Gastrocnemius medialis (tissue), 4 donors: ENCODE results near the gene SCGB3A2. TPM values are rescaled to one million over a fixed set of nuclear protein-coding genes. Genes with fewer than 3 reads are reported as not detected.

Experiments
- ATAC-seq, 2 donors: fragments of 150-250 bp; one replicate each; pipeline ENCODE4 v1.9.1; 2016
- DNase-seq, 2 donors: peaks; one replicate each; pipeline ENCODE4 v3.0.0-alpha.2; 2019
- H3K27ac ChIP-seq, 4 donors: fragments of 200-600 bp; sonication (generic); 1 replicate in 1 of 4; 2 replicates in 3 of 4; pipeline ENCODE4 v1.5.1; 2016 to 2018; ENCODE audit warnings: mild to moderate bottlenecking in 2 of 4, moderate library complexity in 1 of 4
- H3K27me3 ChIP-seq, 3 donors: fragments of 200-600 bp; sonication (generic) in 2 of 3; 1 replicate in 1 of 3; 2 replicates in 2 of 3; pipeline versions ENCODE4 v1.5.1 to v1.6.0; 2016 to 2019; ENCODE audit warnings: mild to moderate bottlenecking in 1 of 3, moderate library complexity in 1 of 3
- H3K36me3 ChIP-seq, 2 donors: fragments of 200-600 bp; sonication (generic) in 1 of 2; one replicate each; pipeline ENCODE4 v1.5.1; 2017 to 2018
- H3K4me1 ChIP-seq, 2 donors: fragments of 200-600 bp; sonication (generic) in 1 of 2; one replicate each; pipeline ENCODE4 v1.5.1; 2016 to 2017; ENCODE audit warnings: mild to moderate bottlenecking in 2 of 2
- H3K4me3 ChIP-seq, 4 donors: fragments of 200-600 bp; sonication (generic) in 3 of 4; 1 replicate in 1 of 4; 2 replicates in 3 of 4; pipeline ENCODE4 v1.5.1; 2016 to 2019; ENCODE audit warnings: mild to moderate bottlenecking in 2 of 4
- H3K9me3 ChIP-seq, 3 donors: fragments of 200-600 bp; sonication (generic) in 2 of 3; 1 replicate in 1 of 3; 2 replicates in 2 of 3; pipeline ENCODE4 v1.5.1; 2016 to 2019
- CTCF ChIP-seq, 5 experiments: fragments of 450-650 bp in 3 of 5; fragments of 200-600 bp in 2 of 5; sonication (generic) in 2 of 5; IDR thresholded peaks in 4 of 5; conservative IDR thresholded peaks in 1 of 5; 1 replicate in 4 of 5; 2 replicates in 1 of 5; pipeline ENCODE4 v1.5.1; 2016 to 2019; ENCODE audit warnings: antibody characterized with exemption in 5 of 5, mild to moderate bottlenecking in 3 of 5, moderate library complexity in 3 of 5
- POLR2A ChIP-seq, 2 donors: fragments of 450-650 bp; IDR thresholded peaks; one replicate each; pipeline ENCODE4 v1.6.1; 2017; ENCODE audit warnings: antibody characterized with exemption in 2 of 2, mild to moderate bottlenecking in 2 of 2, moderate library complexity in 2 of 2
- in situ Hi-C, 4 donors: fragments of 200-750 bp; cut with MboI; loops; one replicate each; pipeline versions ENCODE4 v1.15.0 to v1.8.0; 2017; ENCODE audit warnings: low sequenced_read_pairs in 4 of 4
- intact Hi-C: fragments of 100-400 bp; cut with DNase I; formaldehyde crosslinking; loops from one replicate; pipeline ENCODE4 v1.15.1; 2023; ENCODE audit warnings: low total_unique reads
- total RNA-seq, 4 donors: library from RNA; depleted of rRNA; stranded (reverse); fragments of >200 nt; gene quantifications; one replicate each; pipeline versions ENCODE4 v1.1.0 to v1.2.3, GENCODE V29; 2016

Gene SCGB3A2
- total RNA-seq, 4 donors from 2014 or later, result not detected

- Histone ChIP-seq H3K27ac (no peak overlapping the region), H3K4me3 (no peak overlapping the region), H3K27me3 (no peaks in the 10 kb centered on the region), H3K9me3 (no peaks in the 10 kb centered on the region), H3K4me1 (no peaks in the 10 kb centered on the region), H3K36me3 (no peaks in the 10 kb centered on the region)
- intact Hi-C loops, result no loop called here
- ATAC-seq (no peak), DNase-seq (no peak)
- in situ Hi-C loops, result no loop called here
- TF ChIP-seq CTCF (IDR thresholded peaks at IDR 0.05 in 4 of 5, conservative IDR thresholded peaks at IDR 0.05 in 1 of 5) (no peak), POLR2A (IDR thresholded peaks at IDR 0.05) (no peak)
Measured at GRCh38 chr5:147918101-147918685, 39.7 kb downstream of the SCGB3A2 start.

- H3K4me3 ChIP-seq, result no peak overlapping the region
- H3K36me3 ChIP-seq, result no peaks in the 10 kb centered on the region
- intact Hi-C loops (no loop called here), in situ Hi-C loops (no loop called here)
- TF ChIP-seq POLR2A (IDR thresholded peaks at IDR 0.05) (no peak), CTCF (IDR thresholded peaks at IDR 0.05 in 4 of 5, conservative IDR thresholded peaks at IDR 0.05 in 1 of 5) (no peak)
- DNase-seq, result no peak
- no peaks in the 10 kb centered on the region for H3K4me1 ChIP-seq
- H3K9me3 ChIP-seq, result no peaks in the 10 kb centered on the region
- no peak for ATAC-seq
- H3K27me3 ChIP-seq, result no peaks in the 10 kb centered on the region
- H3K27ac ChIP-seq, result no peak overlapping the region
Measured at GRCh38 chr5:147918899-147919298, 40.4 kb downstream of the SCGB3A2 start.

GRCh38 chr5:147920420-147921030 lies 42.0 kb downstream of the SCGB3A2 start:
- no peaks in the 10 kb centered on the region for H3K36me3 ChIP-seq
- no peaks in the 10 kb centered on the region for H3K27me3 ChIP-seq
- in situ Hi-C loops, result no loop called here
- TF ChIP-seq CTCF (IDR thresholded peaks at IDR 0.05 in 4 of 5, conservative IDR thresholded peaks at IDR 0.05 in 1 of 5) (no peak), POLR2A (IDR thresholded peaks at IDR 0.05) (no peak)
- ATAC-seq, result no peak
- no peak overlapping the region for H3K4me3 ChIP-seq
- H3K9me3 ChIP-seq, result no peaks in the 10 kb centered on the region
- H3K27ac ChIP-seq, result no peak overlapping the region
- DNase-seq, result no peak
- H3K4me1 ChIP-seq, result no peaks in the 10 kb centered on the region
- intact Hi-C loops, result no loop called here

- H3K9me3 ChIP-seq, result no peaks in the 10 kb centered on the region
- DNase-seq (no peak), ATAC-seq (no peak)
- intact Hi-C loops, result no loop called here
- TF ChIP-seq CTCF (IDR thresholded peaks at IDR 0.05 in 4 of 5, conservative IDR thresholded peaks at IDR 0.05 in 1 of 5) (no peak), POLR2A (IDR thresholded peaks at IDR 0.05) (no peak)
- no peak overlapping the region for H3K4me3 ChIP-seq
- in situ Hi-C loops, result no loop called here
- no peaks in the 10 kb centered on the region for H3K36me3 ChIP-seq
- H3K27me3 ChIP-seq, result no peaks in the 10 kb centered on the region
- H3K27ac ChIP-seq, result no peak overlapping the region
- no peaks in the 10 kb centered on the region for H3K4me1 ChIP-seq
Measured at GRCh38 chr5:147921136-147921535, 42.6 kb downstream of the SCGB3A2 start.

GRCh38 chr5:147925020-147925419 lies 46.5 kb downstream of the SCGB3A2 start:
- Histone ChIP-seq H3K27ac (no peak overlapping the region), H3K27me3 (no peaks in the 10 kb centered on the region), H3K4me1 (no peaks in the 10 kb centered on the region), H3K9me3 (no peaks in the 10 kb centered on the region), H3K4me3 (no peak overlapping the region), H3K36me3 (no peaks in the 10 kb centered on the region)
- intact Hi-C loops, result no loop called here
- ATAC-seq, result no peak
- in situ Hi-C loops, result no loop called here
- TF ChIP-seq POLR2A (IDR thresholded peaks at IDR 0.05) (no peak), CTCF (IDR thresholded peaks at IDR 0.05 in 4 of 5, conservative IDR thresholded peaks at IDR 0.05 in 1 of 5) (no peak)
- no peak for DNase-seq
